CD4-positive, alpha-beta T cell (primary cell): ENCODE measurements around the gene ITPKB. TPM values are rescaled to one million over a fixed set of nuclear protein-coding genes. Genes with fewer than 3 reads are reported as not detected.

Source experiments
- ATAC-seq: fragments of 200-7000 bp; cut with Tn5 transposase; one replicate; pipeline ENCODE4 v1.10.0; 2022; ENCODE audit warnings: mild to moderate bottlenecking; ENCODE audit not compliant: poor library complexity
- CTCF ChIA-PET: fragments of 350-600 bp; sonication (Branson Sonifier 250); formaldehyde crosslinking; loops from one replicate; lab custom pipeline; 2021; ENCODE audit warnings: antibody characterized with exemption, inconsistent platforms; lab: Charles Lee
- POLR2A ChIA-PET: fragments of 350-600 bp; sonication (Branson Sonifier 250); formaldehyde crosslinking; loops from one replicate; lab custom pipeline; 2021; ENCODE audit warnings: antibody characterized with exemption, inconsistent platforms; lab: Charles Lee
- DNase-seq, 14 experiments: peaks; one replicate each; pipeline ENCODE4 v3.0.0-alpha.2; 2013 to 2020; ENCODE audit warnings: mixed read lengths in 2 of 14
- H3K27ac ChIP-seq, 2 donors: one replicate each; pipeline versions ENCODE4 v1.5.1 to v1.7.0; 2013; ENCODE audit warnings: low read length in 2 of 2, low read depth in 1 of 2, mild to moderate bottlenecking in 1 of 2
- H3K27me3 ChIP-seq, 2 experiments: 1 replicate in 1 of 2; 2 replicates in 1 of 2; pipeline versions ENCODE4 v1.6.1 to v1.7.0; 2013; ENCODE audit warnings: low read length in 2 of 2, control low read depth in 1 of 2, mild to moderate bottlenecking in 1 of 2, moderate library complexity in 1 of 2; ENCODE audit not compliant: insufficient read depth in 2 of 2, control insufficient read depth in 1 of 2
- H3K36me3 ChIP-seq: one replicate; pipeline ENCODE4 v1.6.1; 2013; ENCODE audit warnings: low read length, control low read depth; ENCODE audit not compliant: insufficient read depth
- H3K4me1 ChIP-seq: one replicate; pipeline ENCODE4 v1.6.1; 2013; ENCODE audit warnings: low read length, control low read depth; ENCODE audit not compliant: insufficient read depth
- H3K4me3 ChIP-seq: one replicate; pipeline ENCODE4 v1.5.1; 2013; ENCODE audit warnings: mild to moderate bottlenecking, low read length, moderate library complexity
- H3K9me3 ChIP-seq, 2 experiments: 1 replicate in 1 of 2; 2 replicates in 1 of 2; pipeline versions ENCODE4 v1.6.1 to v1.7.0; 2013; ENCODE audit warnings: low read length in 2 of 2, mild to moderate bottlenecking in 2 of 2, control low read depth in 1 of 2, moderate library complexity in 1 of 2; ENCODE audit not compliant: control insufficient read depth in 1 of 2, insufficient read depth in 1 of 2
- H3K27ac Mint-ChIP-seq: one replicate; pipeline ENCODE4 v1.8.0; 2020; ENCODE audit warnings: mixed read lengths
- H3K27me3 Mint-ChIP-seq: one replicate; pipeline ENCODE4 v1.8.0; 2021; ENCODE audit warnings: mixed read lengths
- H3K36me3 Mint-ChIP-seq: one replicate; pipeline ENCODE4 v1.8.0; 2021; ENCODE audit warnings: low read depth, mixed read lengths
- H3K4me1 Mint-ChIP-seq: one replicate; pipeline ENCODE4 v1.8.0; 2021; ENCODE audit warnings: low read depth, mixed read lengths
- H3K4me3 Mint-ChIP-seq: one replicate; pipeline ENCODE4 v1.8.0; 2020; ENCODE audit warnings: mild to moderate bottlenecking, mixed read lengths
- H3K9me3 Mint-ChIP-seq: one replicate; pipeline ENCODE4 v1.8.0; 2020; ENCODE audit warnings: mixed read lengths
- CTCF ChIP-seq: fragments of 200-600 bp; IDR thresholded peaks from one replicate; pipeline ENCODE4 v1.8.0; 2022; ENCODE audit warnings: antibody characterized with exemption, mild to moderate bottlenecking
- intact Hi-C, 2 experiments: fragments of 100-400 bp; cut with DNase I in 1 of 2; cut with micrococcal nuclease in 1 of 2; formaldehyde crosslinking; loops; one replicate each; pipeline versions ENCODE4 v1.15.1 to v1.9.0; 2023 to 2025; cut with DNase I, micrococcal nuclease
- total RNA-seq, 174 experiments: library from RNA in 2 of 174; stranded (reverse) in 2 of 174; gene quantifications; one replicate each; pipeline ENCODE4 v1.2.3 and lab custom pipeline; 2021 to 2026

ITPKB gene
- total RNA-seq, 2 experiments from 2014 or later: 565 to 583 TPM

- Mint-ChIP-seq H3K4me3 (no peak overlapping the region), H3K27ac (no peak overlapping the region), H3K9me3 (no peaks in the 10 kb centered on the region), H3K4me1 (peaks cover 6% of the 10 kb centered on the region), H3K27me3 (no peaks in the 10 kb centered on the region), H3K36me3 (no peaks in the 10 kb centered on the region)
- Histone ChIP-seq H3K9me3 (no peaks in the 10 kb centered on the region), H3K36me3 (no peaks in the 10 kb centered on the region), H3K4me3 (no peak overlapping the region), H3K27ac (no peak overlapping the region), H3K4me1 (peaks cover 22% of the 10 kb centered on the region), H3K27me3 (no peaks in the 10 kb centered on the region)
- TF ChIP-seq CTCF: no peak
- intact Hi-C loops: no loop called here
- ATAC-seq (no peak), DNase-seq (no peak)
- POLR2A ChIA-PET: no interaction called here
- CTCF ChIA-PET: interaction anchor here (1.1 kb wide), 1 partner anchor 157 kb away, joined by 3 read pairs; no protein-coding TSS in a partner anchor
These were observed 43.9 kb upstream of the ITPKB start for GRCh38 chr1:226782845-226783601.

GRCh38 chr1:226781937-226782609 is 43.0 kb upstream of the ITPKB start:
- no peak overlapping the region for H3K4me3 ChIP-seq
- no peak for ATAC-seq
- Mint-ChIP-seq H3K9me3 (no peaks in the 10 kb centered on the region), H3K4me1 (peaks cover 6% of the 10 kb centered on the region), H3K36me3 (no peaks in the 10 kb centered on the region), H3K27me3 (no peaks in the 10 kb centered on the region), H3K4me3 (no peak overlapping the region), H3K27ac (no peak overlapping the region)
- DNase-seq: no peak
- no peaks in the 10 kb centered on the region for H3K27me3 ChIP-seq
- POLR2A ChIA-PET: no interaction called here
- intact Hi-C loops: no loop called here
- peaks cover 22% of the 10 kb centered on the region for H3K4me1 ChIP-seq
- H3K27ac ChIP-seq: no peak overlapping the region
- H3K36me3 ChIP-seq: no peaks in the 10 kb centered on the region
- CTCF ChIA-PET: interaction anchor here (1.1 kb wide), 1 partner anchor 156 kb away, joined by 3 read pairs; no protein-coding TSS in a partner anchor
- no peaks in the 10 kb centered on the region for H3K9me3 ChIP-seq
- no peak for TF ChIP-seq CTCF

- Histone ChIP-seq H3K9me3 (no peaks in the 10 kb centered on the region), H3K27ac (no peak overlapping the region), H3K27me3 (no peaks in the 10 kb centered on the region), H3K4me1 (peaks cover 22% of the 10 kb centered on the region), H3K4me3 (no peak overlapping the region), H3K36me3 (no peaks in the 10 kb centered on the region)
- Mint-ChIP-seq H3K9me3 (no peaks in the 10 kb centered on the region), H3K27me3 (no peaks in the 10 kb centered on the region), H3K27ac (no peak overlapping the region), H3K4me1 (peaks cover 6% of the 10 kb centered on the region), H3K36me3 (no peaks in the 10 kb centered on the region), H3K4me3 (no peak overlapping the region)
- intact Hi-C loops: no loop called here
- no peak for TF ChIP-seq CTCF
- no peak for ATAC-seq
- DNase-seq: peak in 1 of 14 experiments; percentile 73
- ChIA-PET POLR2A (interaction anchor here (1.6 kb wide), 1 partner anchor 40 kb away, joined by 6 read pairs; the partner anchor contains the start of gene ITPKB), CTCF (interaction anchor here (0.6 kb wide), 1 partner anchor 27 kb away, joined by 3 read pairs; no protein-coding TSS in a partner anchor)
These were observed 40.5 kb upstream of the ITPKB start for GRCh38 chr1:226779561-226779960.
